Gastrocnemius medialis (tissue), 4 donors: Measurements from ENCODE around the gene LONP1.

Experiments used
- POLR2A ChIP-seq, 2 donors: fragments of 450-650 bp; IDR thresholded peaks; one replicate each; pipeline ENCODE4 v1.6.1; 2017; ENCODE audit warnings: antibody characterized with exemption in 2 of 2, mild to moderate bottlenecking in 2 of 2, moderate library complexity in 2 of 2
- TF ChIP-seq, protein P1 (sequence below), 5 experiments: fragments of 450-650 bp in 3 of 5; fragments of 200-600 bp in 2 of 5; sonication (generic) in 2 of 5; IDR thresholded peaks in 4 of 5; conservative IDR thresholded peaks in 1 of 5; 1 replicate in 4 of 5; 2 replicates in 1 of 5; pipeline ENCODE4 v1.5.1; 2016 to 2019; ENCODE audit warnings: antibody characterized with exemption in 5 of 5, mild to moderate bottlenecking in 3 of 5, moderate library complexity in 3 of 5

DNA sequence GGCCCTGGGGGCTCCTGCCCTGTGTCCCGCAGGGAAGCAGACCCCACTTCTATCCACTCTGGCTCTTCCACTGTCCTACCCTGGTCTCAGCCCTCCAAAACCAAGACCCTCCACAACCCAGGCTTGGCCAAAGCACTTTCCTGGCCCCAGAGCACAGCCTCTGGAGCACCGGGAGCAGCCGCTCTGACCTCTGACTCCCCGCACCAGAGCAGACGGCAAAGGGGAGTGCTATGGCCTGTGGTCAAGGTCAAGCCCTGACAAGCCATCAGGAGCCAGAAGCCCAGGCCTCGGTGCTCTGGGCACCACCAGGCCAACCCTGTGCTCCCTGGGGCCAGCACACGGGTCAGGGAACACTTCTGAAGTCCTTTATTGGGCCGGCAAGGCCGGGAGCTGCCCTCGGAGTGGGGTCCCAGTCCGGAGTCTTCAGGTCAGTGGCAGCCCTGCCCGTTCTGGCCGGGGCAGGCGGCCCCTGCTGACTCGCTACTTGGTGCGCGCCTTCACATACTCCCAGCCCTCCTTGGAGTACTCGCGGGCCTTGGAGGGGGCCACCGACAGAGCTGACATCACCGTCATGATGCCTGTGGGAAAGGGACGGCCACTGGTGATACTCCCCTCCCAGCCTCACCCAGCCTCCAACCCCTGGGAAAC, 41.8 kb downstream of the LONP1 start:
- TF ChIP-seq, protein P1, sequence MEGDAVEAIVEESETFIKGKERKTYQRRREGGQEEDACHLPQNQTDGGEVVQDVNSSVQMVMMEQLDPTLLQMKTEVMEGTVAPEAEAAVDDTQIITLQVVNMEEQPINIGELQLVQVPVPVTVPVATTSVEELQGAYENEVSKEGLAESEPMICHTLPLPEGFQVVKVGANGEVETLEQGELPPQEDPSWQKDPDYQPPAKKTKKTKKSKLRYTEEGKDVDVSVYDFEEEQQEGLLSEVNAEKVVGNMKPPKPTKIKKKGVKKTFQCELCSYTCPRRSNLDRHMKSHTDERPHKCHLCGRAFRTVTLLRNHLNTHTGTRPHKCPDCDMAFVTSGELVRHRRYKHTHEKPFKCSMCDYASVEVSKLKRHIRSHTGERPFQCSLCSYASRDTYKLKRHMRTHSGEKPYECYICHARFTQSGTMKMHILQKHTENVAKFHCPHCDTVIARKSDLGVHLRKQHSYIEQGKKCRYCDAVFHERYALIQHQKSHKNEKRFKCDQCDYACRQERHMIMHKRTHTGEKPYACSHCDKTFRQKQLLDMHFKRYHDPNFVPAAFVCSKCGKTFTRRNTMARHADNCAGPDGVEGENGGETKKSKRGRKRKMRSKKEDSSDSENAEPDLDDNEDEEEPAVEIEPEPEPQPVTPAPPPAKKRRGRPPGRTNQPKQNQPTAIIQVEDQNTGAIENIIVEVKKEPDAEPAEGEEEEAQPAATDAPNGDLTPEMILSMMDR (IDR thresholded peaks at IDR 0.05 in 4 of 5, conservative IDR thresholded peaks at IDR 0.05 in 1 of 5) = no peak
- TF ChIP-seq POLR2A (IDR thresholded peaks at IDR 0.05) = no peak
